Karpas-422 (cell line): Measurements from ENCODE around the gene UNKL. TPM values are rescaled to one million over a fixed set of nuclear protein-coding genes. Genes with fewer than 3 reads are reported as not detected.

Source experiments
- DNase-seq: peaks from one replicate; pipeline ENCODE4 v3.0.0-alpha.2; 2015
- H2AFZ ChIP-seq: fragments of 200-600 bp; sonication (generic); 2 replicates; pipeline ENCODE4 v1.6.1; 2014; ENCODE audit warnings: antibody characterized with exemption, low read length, mixed read lengths
- H3K27ac ChIP-seq: fragments of 200-600 bp; sonication (generic); 2 replicates; pipeline ENCODE4 v1.5.1; 2014; ENCODE audit warnings: mild to moderate bottlenecking, low read length, moderate library complexity
- H3K27me3 ChIP-seq: fragments of 200-600 bp; sonication (generic); 2 replicates; pipeline ENCODE4 v1.6.1; 2014; ENCODE audit warnings: low read length, mixed read lengths
- H3K36me3 ChIP-seq: fragments of 200-600 bp; sonication (generic); 2 replicates; pipeline ENCODE4 v1.6.1; 2014; ENCODE audit warnings: low read length, mixed read lengths; ENCODE audit not compliant: insufficient read depth
- H3K4me1 ChIP-seq: fragments of 200-600 bp; sonication (generic); 2 replicates; pipeline ENCODE4 v1.6.1; 2014; ENCODE audit warnings: mild to moderate bottlenecking, low read length, mixed read lengths
- H3K4me2 ChIP-seq: fragments of 200-600 bp; sonication (generic); 2 replicates; pipeline ENCODE4 v1.6.1; 2014; ENCODE audit warnings: low read length, low read depth, mild to moderate bottlenecking; ENCODE audit not compliant: poor library complexity, severe bottlenecking
- H3K4me3 ChIP-seq: fragments of 200-600 bp; sonication (generic); 2 replicates; pipeline ENCODE4 v1.5.1; 2014; ENCODE audit warnings: mild to moderate bottlenecking, antibody characterized with exemption, low read length, mixed read lengths
- H3K79me2 ChIP-seq: fragments of 200-600 bp; sonication (generic); 2 replicates; pipeline ENCODE4 v1.6.1; 2014; ENCODE audit warnings: mild to moderate bottlenecking, low read length, mixed read lengths
- H3K9ac ChIP-seq: fragments of 200-600 bp; sonication (generic); 2 replicates; pipeline ENCODE4 v1.6.0; 2014; ENCODE audit warnings: low read length
- H3K9me2 ChIP-seq: fragments of 200-600 bp; sonication (generic), shearing (Covaris generic); replicated peaks from 2 replicates; pipeline ENCODE4 v1.6.0; 2014; ENCODE audit warnings: mild to moderate bottlenecking, low read length, moderate library complexity; ENCODE audit not compliant: insufficient read depth
- H3K9me3 ChIP-seq: fragments of 300-700, 200-600 bp; sonication (generic); 2 replicates; pipeline ENCODE4 v1.6.1; 2014; ENCODE audit warnings: low read length, mixed read lengths
- H4K20me1 ChIP-seq: fragments of 200-600 bp; sonication (generic); 2 replicates; pipeline ENCODE4 v1.6.1; 2014; ENCODE audit warnings: mild to moderate bottlenecking, antibody characterized with exemption, low read length, low read depth; ENCODE audit not compliant: insufficient read depth
- total RNA-seq: library from RNA; depleted of rRNA; stranded (reverse); fragments of >200 nt; shearing (Covaris generic); gene quantifications from 2 replicates; pipeline ENCODE4 v1.2.3, GENCODE V29; 2014; ENCODE audit warnings: low replicate concordance

Gene UNKL
- total RNA-seq, 1 experiment from 2014 or later, result 20.8 TPM

- Histone ChIP-seq H3K27ac (no peak overlapping the region), H3K27me3 (no peaks in the 10 kb centered on the region), H3K4me3 (no peak overlapping the region), H3K9me2 (no peaks in the 10 kb centered on the region), H3K79me2 (peaks cover 18% of the 10 kb centered on the region), H3K9ac (no peak overlapping the region), H3K4me2 (no peak overlapping the region), H2AFZ (no peak overlapping the region), H4K20me1 (peaks cover 5% of the 10 kb centered on the region; the same call in 1 of the 2 replicates), H3K4me1 (peaks cover 14% of the 10 kb centered on the region), H3K36me3 (no peaks in the 10 kb centered on the region), H3K9me3 (no peaks in the 10 kb centered on the region)
- no peak for DNase-seq
These were observed 39.8 kb downstream of the UNKL start for GRCh38 chr16:1374418-1375297.

- no peak overlapping the region for H3K4me2 ChIP-seq
- no peaks in the 10 kb centered on the region; the same call in 1 of the 2 replicates for H4K20me1 ChIP-seq
- H3K4me3 ChIP-seq, result no peak overlapping the region
- no peak overlapping the region for H3K9ac ChIP-seq
- no peak overlapping the region for H3K27ac ChIP-seq
- peaks cover under 1% of the 10 kb centered on the region for H3K79me2 ChIP-seq
- no peak for DNase-seq
- H3K36me3 ChIP-seq, result no peaks in the 10 kb centered on the region
- no peaks in the 10 kb centered on the region for H3K9me3 ChIP-seq
- no peaks in the 10 kb centered on the region for H3K4me1 ChIP-seq
- H3K27me3 ChIP-seq, result no peaks in the 10 kb centered on the region
- no peaks in the 10 kb centered on the region for H3K9me2 ChIP-seq
- no peak overlapping the region for H2AFZ ChIP-seq
These were observed 42.1 kb downstream of the UNKL start for GRCh38 chr16:1372292-1372950.

- Histone ChIP-seq H3K9me2 (no peaks in the 10 kb centered on the region), H3K4me3 (no peak overlapping the region), H2AFZ (no peak overlapping the region), H4K20me1 (no peaks in the 10 kb centered on the region; the same call in 1 of the 2 replicates), H3K4me1 (no peaks in the 10 kb centered on the region), H3K9me3 (no peaks in the 10 kb centered on the region), H3K4me2 (no peak overlapping the region), H3K9ac (no peak overlapping the region), H3K27me3 (no peaks in the 10 kb centered on the region), H3K36me3 (no peaks in the 10 kb centered on the region), H3K27ac (no peak overlapping the region), H3K79me2 (no peaks in the 10 kb centered on the region)
- DNase-seq, result no peak
These were observed 43.2 kb downstream of the UNKL start for GRCh38 chr16:1371054-1371978.

- Histone ChIP-seq H3K9ac (no peak overlapping the region), H3K27me3 (no peaks in the 10 kb centered on the region), H3K79me2 (peaks cover 4% of the 10 kb centered on the region), H3K36me3 (0 out of 2 replicates have a peak, but pooled peaks cover 3% of the 10 kb centered on the region), H3K9me3 (no peaks in the 10 kb centered on the region), H3K4me2 (no peak overlapping the region), H3K4me3 (no peak overlapping the region), H3K9me2 (no peaks in the 10 kb centered on the region), H3K4me1 (no peaks in the 10 kb centered on the region), H3K27ac (no peak overlapping the region), H2AFZ (no peak overlapping the region), H4K20me1 (no peaks in the 10 kb centered on the region; the same call in 1 of the 2 replicates)
- DNase-seq, result no peak
These were observed 46.9 kb downstream of the UNKL start for GRCh38 chr16:1367486-1368174.

GRCh38 chr16:1366712-1367299 is 47.7 kb downstream of the UNKL start:
- H2AFZ ChIP-seq, result no peak overlapping the region
- H4K20me1 ChIP-seq, result no peaks in the 10 kb centered on the region; the same call in 1 of the 2 replicates
- 0 out of 2 replicates have a peak, but pooled peaks cover 3% of the 10 kb centered on the region for H3K36me3 ChIP-seq
- no peak overlapping the region for H3K9ac ChIP-seq
- no peaks in the 10 kb centered on the region for H3K9me2 ChIP-seq
- H3K27me3 ChIP-seq, result no peaks in the 10 kb centered on the region
- H3K4me1 ChIP-seq, result no peaks in the 10 kb centered on the region
- H3K9me3 ChIP-seq, result no peaks in the 10 kb centered on the region
- DNase-seq, result no peak
- no peak overlapping the region for H3K4me2 ChIP-seq
- no peak overlapping the region for H3K4me3 ChIP-seq
- H3K79me2 ChIP-seq, result peaks cover 12% of the 10 kb centered on the region
- no peak overlapping the region for H3K27ac ChIP-seq

- Histone ChIP-seq H3K9ac (no peak overlapping the region), H3K4me3 (no peak overlapping the region), H3K4me2 (no peak overlapping the region), H2AFZ (no peak overlapping the region), H3K27me3 (no peaks in the 10 kb centered on the region), H3K27ac (no peak overlapping the region), H3K9me2 (no peaks in the 10 kb centered on the region), H3K36me3 (0 out of 2 replicates have a peak, but pooled peaks cover 3% of the 10 kb centered on the region), H3K9me3 (no peaks in the 10 kb centered on the region), H3K79me2 (peaks cover 13% of the 10 kb centered on the region), H3K4me1 (no peaks in the 10 kb centered on the region), H4K20me1 (no peaks in the 10 kb centered on the region; the same call in 1 of the 2 replicates)
- DNase-seq, result no peak
These were observed 48.3 kb downstream of the UNKL start for GRCh38 chr16:1366060-1366711.

GRCh38 chr16:1364510-1364909 is 50.0 kb downstream of the UNKL start:
- Histone ChIP-seq H3K79me2 (peaks cover 19% of the 10 kb centered on the region), H3K27ac (no peak overlapping the region), H3K9me3 (no peaks in the 10 kb centered on the region), H4K20me1 (no peaks in the 10 kb centered on the region), H3K4me2 (no peak overlapping the region), H3K9ac (no peak overlapping the region), H3K36me3 (0 out of 2 replicates have a peak, but pooled peaks cover 3% of the 10 kb centered on the region), H3K9me2 (no peaks in the 10 kb centered on the region), H2AFZ (no peak overlapping the region), H3K4me1 (no peaks in the 10 kb centered on the region), H3K27me3 (no peaks in the 10 kb centered on the region), H3K4me3 (no peak overlapping the region)
- no peak for DNase-seq
